Endometrium (tissue), 2 donors: ENCODE measurements around the gene VRTN.
"Not testable (repeated sequence)": the region's sequence is repeated elsewhere in the genome, so short reads cannot be mapped to it uniquely, and the experiment has no call there.

Source experiments
- FAIRE-seq: peaks from 2 replicates; lab custom pipeline; 2012; peaks lifted over from hg19 to GRCh38; lab: Jason Lieb, UNC
- donor health status: control.
- donor health status: control.

The VRTN gene

GRCh38 chr14:74348241-74348734, at the start of gene VRTN:
Gene VRTN, plus strand, starts transcription at chr14:74348471. Its CDS starts 8,313 bp downstream, at chr14:74356784.
- no peak for FAIRE-seq

- no peak for FAIRE-seq
Measured at GRCh38 chr14:74299061-74299545, 49.2 kb upstream of the VRTN start.

GRCh38 chr14:74301594-74302151, 46.6 kb upstream of the VRTN start:
- FAIRE-seq = no peak

- no peak for FAIRE-seq
Measured at GRCh38 chr14:74302152-74302628, 46.1 kb upstream of the VRTN start.

- FAIRE-seq = peak; percentile 85
Measured at GRCh38 chr14:74302634-74303569, 45.4 kb upstream of the VRTN start, which contains the start of gene ABCD4. Gene ABCD4, minus strand, starts transcription at chr14:74302934. Its CDS starts 22 bp downstream, at chr14:74302912.

- FAIRE-seq = no peak
Measured at GRCh38 chr14:74308695-74309094, 39.6 kb upstream of the VRTN start.

- FAIRE-seq = no peak
Measured at GRCh38 chr14:74309125-74310022, 38.9 kb upstream of the VRTN start.

GRCh38 chr14:74312161-74312560, 36.1 kb upstream of the VRTN start:
- no peak for FAIRE-seq

- no peak for FAIRE-seq
Measured at GRCh38 chr14:74313601-74314000, 34.7 kb upstream of the VRTN start.

GRCh38 chr14:74314576-74314975, 33.7 kb upstream of the VRTN start:
- FAIRE-seq = no peak

- peak; percentile 43 for FAIRE-seq
Measured at GRCh38 chr14:74324931-74325361, 23.3 kb upstream of the VRTN start.

- FAIRE-seq = no peak
Measured at GRCh38 chr14:74325446-74325845, 22.8 kb upstream of the VRTN start.

- FAIRE-seq = no peak
Measured at GRCh38 chr14:74326369-74327152, 21.7 kb upstream of the VRTN start.

GRCh38 chr14:74329950-74330552, 18.2 kb upstream of the VRTN start:
- FAIRE-seq = not testable (repeated sequence)

- FAIRE-seq = no peak
Measured at GRCh38 chr14:74333909-74334308, 14.4 kb upstream of the VRTN start.

GRCh38 chr14:74346341-74346740, 1.9 kb upstream of the VRTN start:
- no peak for FAIRE-seq

- FAIRE-seq = no peak
Measured at GRCh38 chr14:74347097-74347794, 1.0 kb upstream of the VRTN start.

- no peak for FAIRE-seq
Measured at GRCh38 chr14:74347795-74348100, 523 bp upstream of the VRTN start.

GRCh38 chr14:74348735-74349463, 628 bp downstream of the VRTN start:
- no peak for FAIRE-seq
